Measurements from ENCODE around the gene PBX4.

Gene PBX4

GRCh38 chr19:19587771-19588170 is 30.7 kb downstream of the PBX4 start:
- no peak for DNase-seq

DNA sequence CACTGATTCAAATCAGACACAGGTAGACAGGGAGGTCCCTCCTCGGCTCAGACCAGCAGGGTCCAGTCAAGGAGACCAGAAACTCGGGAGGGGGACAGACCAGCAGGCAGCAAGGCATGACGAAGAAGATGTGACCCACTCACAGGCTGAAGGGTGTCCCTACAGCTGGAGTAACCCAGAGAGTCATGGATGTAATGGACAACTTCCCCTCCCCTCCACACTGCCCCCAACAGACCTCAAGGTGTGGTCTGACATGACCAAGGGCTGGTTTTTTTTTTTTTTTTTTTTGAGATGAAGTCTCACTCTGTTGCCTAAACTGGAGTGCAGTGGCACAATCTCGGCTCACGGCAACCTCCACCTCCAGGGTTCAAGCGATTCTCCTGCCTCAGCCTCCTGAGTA is 34.1 kb downstream of the PBX4 start:
- no peak for DNase-seq

- DNase-seq, result no peak
These were observed 36.0 kb downstream of the PBX4 start for GRCh38 chr19:19582471-19582870.

- DNase-seq, result no peak
These were observed 37.1 kb downstream of the PBX4 start for GRCh38 chr19:19581391-19581790.

DNA sequence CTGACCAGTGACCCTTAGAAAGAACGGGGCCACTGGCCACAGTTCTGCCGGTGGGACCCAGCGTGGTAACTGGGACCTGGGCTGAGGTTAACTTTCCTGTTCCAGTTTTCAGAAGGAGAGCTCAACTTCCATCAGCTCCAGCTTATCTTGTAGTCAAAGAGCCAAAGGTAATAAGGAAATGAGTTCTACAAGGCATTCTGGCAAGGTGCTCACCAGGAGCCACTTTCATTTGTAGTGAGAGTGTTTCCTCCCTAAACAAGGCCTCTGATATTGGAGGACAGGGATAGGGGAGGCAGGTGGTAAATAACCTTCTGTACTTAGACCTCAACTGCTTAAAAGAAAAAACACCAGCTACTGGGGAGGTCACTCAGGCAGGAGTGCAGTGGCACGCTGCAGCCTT is 38.1 kb downstream of the PBX4 start:
- DNase-seq, result no peak

DNA sequence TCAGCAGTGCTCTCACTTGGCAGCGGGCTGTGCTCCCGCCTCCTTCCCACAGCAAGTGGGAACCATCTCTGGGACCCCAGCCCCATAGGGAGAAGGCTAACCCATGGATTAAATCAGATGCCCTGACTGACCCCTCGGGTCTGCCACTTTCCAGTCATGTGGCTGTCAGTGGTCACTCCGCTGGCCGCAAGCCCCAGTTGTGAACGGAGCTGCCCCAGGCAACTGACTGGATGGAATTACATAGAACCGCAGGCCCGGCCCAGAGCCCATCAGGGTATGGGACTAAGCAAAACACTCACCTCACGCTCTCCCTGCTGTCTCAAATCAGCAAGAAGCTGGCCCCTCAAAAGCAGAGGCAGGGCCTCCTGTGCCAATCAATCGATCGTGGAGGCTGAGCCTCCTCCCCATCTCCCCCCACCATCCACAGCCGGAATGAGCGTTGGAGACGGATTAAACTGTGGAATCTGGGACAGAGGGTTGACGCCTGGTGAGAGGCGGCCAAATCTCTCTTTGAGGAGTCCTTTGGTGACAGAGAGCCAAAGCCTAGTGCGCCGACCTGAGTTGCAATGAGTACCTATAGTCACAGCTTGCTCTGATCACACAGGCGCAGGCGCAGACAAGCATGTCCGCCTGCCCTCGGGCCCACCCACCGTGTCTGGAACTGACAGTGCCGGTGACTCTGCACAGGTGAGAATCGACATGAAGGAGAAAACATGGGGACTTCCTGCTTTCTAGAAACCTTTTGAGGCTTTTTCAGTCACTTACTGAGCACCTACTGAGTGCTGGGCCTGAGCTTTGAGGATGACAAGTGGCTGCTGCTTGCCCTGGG is 38.7 kb downstream of the PBX4 start:
- DNase-seq, result no peak

DNA sequence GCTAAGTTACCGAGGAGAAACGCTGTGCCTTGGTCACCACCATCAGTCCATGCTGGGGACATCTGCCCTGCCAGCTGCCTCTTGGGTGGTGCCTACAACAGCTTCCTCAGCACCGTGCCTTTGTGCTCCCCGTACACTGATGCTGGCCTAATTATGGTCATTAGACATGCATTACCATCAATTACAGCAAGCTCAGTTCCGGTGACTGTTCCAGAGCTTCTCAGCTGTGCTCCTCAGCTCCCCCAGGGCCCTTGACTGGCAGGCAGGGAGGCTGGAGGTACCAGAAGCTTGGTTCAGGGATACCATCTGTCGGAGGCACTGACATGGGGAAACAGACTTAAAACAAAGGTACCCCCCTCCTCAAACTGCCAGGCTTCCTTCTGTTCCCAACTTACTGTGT is 40.2 kb downstream of the PBX4 start:
- no peak for DNase-seq

DNA sequence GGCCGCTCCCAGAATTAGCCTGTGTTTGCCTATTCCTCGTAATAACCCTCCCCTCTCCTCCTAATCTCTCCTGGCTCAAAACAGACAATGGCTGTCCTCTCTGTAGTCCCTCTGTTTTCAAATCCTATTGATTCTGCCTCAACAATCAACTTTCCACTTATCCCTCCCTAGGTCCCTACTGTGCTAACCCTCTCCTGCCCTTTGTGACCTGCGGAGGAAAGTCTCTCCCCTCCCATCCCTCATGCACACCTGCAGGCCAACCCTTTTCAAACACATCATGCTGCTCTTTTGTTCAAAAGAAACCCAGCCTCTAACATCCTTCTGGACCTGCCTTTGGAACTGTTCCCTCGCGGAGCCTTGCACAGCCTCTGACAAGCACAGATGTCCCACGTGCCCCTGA is 43.1 kb downstream of the PBX4 start:
- no peak for DNase-seq

DNA sequence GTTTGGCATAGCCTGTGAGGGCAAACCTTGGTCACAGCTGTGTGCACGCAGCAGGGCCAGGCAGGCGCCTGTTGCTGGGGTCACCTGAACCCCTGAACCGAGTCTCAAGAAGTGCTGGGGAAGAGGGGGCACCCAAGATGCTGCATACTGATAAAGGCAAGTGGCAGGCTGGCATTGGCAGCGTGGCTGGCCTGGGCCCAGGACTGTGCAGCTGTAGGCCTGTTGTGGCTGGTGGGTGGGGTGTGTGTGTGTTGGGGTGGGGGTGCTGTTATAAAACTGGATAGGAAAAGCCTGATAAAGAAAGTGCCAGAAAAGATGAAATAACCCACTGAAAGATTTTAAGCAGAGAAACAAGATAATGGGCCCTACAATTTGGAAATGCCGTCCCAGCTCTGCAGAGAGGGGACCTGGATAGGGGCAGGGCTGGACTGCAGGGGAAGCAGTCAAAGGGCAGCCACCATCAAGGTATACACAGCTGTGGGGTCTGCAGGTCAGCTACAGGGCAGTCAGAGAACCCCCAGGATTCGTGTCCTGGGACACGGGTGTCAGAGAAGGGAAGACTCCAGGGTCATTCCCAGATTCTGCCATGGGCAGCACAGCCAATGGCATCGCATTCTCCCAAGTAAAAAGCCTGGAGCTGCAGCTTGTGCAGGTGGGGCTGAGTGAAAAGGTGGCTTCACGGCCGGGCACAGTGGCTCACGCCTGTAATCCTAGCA is 47.3 kb downstream of the PBX4 start:
- no peak for DNase-seq

GRCh38 chr19:19570571-19570970 is 47.9 kb downstream of the PBX4 start:
- DNase-seq, result no peak

DNA sequence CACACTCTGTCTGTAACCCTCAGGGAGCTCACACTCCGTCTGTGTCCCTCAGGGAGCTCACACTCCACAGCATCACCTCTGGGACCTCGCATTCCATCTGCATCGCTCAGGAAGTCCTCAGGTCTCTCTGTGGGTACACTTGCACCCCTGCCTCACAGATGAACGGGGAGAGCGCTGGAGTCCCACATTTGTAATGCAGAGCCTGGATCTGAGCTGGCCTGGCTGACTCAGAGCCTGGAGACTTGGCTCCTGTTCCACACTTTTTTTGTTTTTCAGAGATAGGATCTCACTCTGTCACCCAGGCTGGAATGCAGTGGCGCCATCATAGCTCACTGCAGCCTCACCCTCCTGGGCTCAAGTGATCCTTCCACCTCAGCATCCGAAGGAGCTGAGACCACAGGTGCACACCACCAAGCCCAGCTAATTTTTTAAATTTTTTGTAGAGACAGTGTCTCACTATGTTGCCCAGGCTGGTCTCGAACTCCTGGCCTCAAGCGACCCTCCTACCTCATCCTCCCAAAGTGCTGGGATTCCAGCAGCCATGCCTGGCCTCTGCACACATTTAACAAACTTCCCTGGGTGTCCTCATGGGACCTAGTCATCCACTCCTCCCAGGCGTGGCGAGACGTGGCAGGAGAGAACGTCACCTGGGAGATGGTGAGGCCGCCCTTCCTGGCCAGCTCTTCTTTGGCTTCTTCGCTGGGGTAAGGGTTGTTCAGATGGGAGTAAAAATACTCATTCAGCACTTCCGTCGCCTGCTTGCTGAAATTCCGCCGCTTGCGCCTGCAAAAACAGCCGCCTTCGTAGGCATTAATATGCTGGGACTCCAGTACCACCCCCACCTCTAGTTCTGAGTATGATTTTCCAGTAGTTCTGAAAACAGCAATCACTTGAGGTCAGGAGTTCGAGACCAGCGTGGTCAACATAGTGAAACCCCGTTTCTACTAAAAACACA is 49.4 kb downstream of the PBX4 start:
- no peak for DNase-seq

DNA sequence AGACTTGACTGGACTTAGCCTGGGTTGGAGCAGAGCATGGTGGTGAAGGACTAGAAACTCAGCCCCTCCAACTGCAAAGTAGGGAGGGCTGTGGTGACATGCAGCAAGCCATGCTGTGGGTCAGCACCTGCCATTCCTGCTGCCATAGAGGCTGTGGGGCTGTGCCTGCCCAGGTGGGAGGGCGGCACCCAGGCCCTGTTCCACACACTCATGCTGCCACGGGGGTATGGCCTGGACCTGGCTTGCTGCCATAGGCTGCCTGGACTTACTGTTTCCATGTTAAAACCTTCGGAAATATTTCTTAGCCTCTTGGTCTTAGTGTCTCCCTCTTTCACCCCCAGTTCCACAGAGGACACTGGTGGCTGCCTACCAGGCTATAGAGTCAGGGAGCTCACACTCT is 51.1 kb downstream of the PBX4 start:
- DNase-seq, result no peak

DNA sequence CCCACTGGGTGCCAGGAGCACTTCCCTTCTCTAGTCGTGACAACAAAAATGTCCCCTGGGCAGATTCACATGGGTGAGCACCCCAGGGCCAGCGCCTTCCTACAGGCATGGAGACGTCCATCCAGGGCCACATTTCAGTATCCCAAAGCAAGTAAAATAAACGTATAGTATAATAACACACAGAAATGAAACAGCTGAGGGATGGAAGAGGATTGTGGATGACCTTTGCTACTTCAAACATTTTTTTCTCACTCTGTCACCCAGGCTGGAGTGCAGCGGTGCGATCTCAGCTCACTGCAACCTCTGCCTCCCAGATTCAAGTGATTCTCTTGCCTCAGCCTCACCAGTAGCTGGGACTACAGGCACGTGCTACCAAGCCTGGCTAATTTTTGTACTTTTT is 52.2 kb downstream of the PBX4 start:
- no peak for DNase-seq

- DNase-seq, result no peak
These were observed 55.1 kb downstream of the PBX4 start for GRCh38 chr19:19563348-19563848.

- peak; percentile 29 for DNase-seq
These were observed 55.7 kb downstream of the PBX4 start for GRCh38 chr19:19562665-19563347.

- no peak for DNase-seq
These were observed 56.4 kb downstream of the PBX4 start for GRCh38 chr19:19561946-19562664.

DNA sequence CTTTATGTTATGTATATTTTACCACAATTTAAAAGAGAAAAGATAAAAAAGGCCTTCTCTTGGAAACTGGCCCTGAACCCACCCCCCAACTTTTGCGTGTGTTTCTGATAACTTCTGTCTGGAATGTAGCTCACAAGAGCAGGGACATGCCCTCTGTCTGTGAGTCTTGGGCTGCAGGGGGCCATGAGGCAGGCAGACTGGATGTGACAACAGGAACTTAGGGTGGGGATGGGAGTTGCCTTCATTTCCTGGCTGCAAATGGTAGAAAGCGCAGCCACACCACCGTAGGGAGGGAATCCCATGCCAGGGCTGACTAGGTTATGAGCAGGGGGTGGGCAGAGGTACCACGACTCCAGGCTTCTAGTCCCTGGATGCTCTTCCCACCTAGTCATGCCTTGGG is 58.6 kb downstream of the PBX4 start:
- DNase-seq, result no peak

- no peak for DNase-seq
These were observed 59.9 kb downstream of the PBX4 start for GRCh38 chr19:19558636-19559035.

GRCh38 chr19:19558055-19558454 is 60.4 kb downstream of the PBX4 start:
- DNase-seq, result no peak

- DNase-seq, result peak; percentile 65
These were observed 64.1 kb downstream of the PBX4 start for GRCh38 chr19:19554074-19555023.

DNA sequence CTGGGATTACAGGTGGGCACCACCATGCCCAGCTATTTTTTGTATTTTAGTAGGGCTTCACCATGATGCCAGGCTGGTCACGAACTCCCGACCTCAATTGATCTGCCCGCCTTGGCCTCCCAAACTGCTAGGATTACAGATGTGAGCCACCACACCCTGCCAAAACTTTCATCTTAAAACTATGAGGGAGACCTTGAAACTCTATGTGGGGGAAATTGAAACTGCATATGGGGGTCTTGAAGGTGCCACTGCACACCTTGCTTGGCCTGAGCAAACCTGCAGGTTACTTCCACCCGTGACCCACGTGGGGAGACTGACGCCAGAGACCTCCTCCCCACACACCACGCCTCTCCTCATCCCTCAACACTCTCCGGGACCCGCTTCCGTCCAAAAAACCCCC is 64.8 kb downstream of the PBX4 start:
- no peak for DNase-seq

All from stimulated activated CD4-positive, alpha-beta T cell treated with anti-CD3 and anti-CD28 coated beads, Interleukin-4, amount 100 ng/mL, for 1 hour (primary cell).